HepG2 (cell line): ENCODE measurements around the gene LRRC25. TPM values are rescaled to one million over a fixed set of nuclear protein-coding genes. Genes with fewer than 3 reads are reported as not detected.
A peak's percentile ranks its signal among the peaks of the same experiment; 100 is the strongest.

ENCODE experiments used
- ASH2L ChIP-seq: fragments of 300-600, 200-600 bp; sonication (generic); IDR thresholded peaks from 2 replicates; pipeline ENCODE4 v1.7.0; 2017; ENCODE audit warnings: low read depth, mild to moderate bottlenecking, moderate library complexity, mixed read lengths, low read length; ENCODE audit not compliant: insufficient read length
- ATF1 ChIP-seq: IDR thresholded peaks from 2 replicates; pipeline ENCODE4 v1.6.1; 2016; ENCODE audit warnings: mild to moderate bottlenecking, control low read depth
- FOSL1 ChIP-seq: sonication (generic); formaldehyde crosslinking; IDR thresholded peaks from 2 replicates; pipeline ENCODE4 v1.9.0; 2021; ENCODE audit warnings: missing genetic modification reagents, borderline replicate concordance
- HNRNPK ChIP-seq: fragments of 200-400 bp; formaldehyde crosslinking; IDR thresholded peaks from 2 replicates; pipeline ENCODE4 v1.6.1; 2018; ENCODE audit warnings: low read length, low read depth, moderate library complexity, mild to moderate bottlenecking; ENCODE audit not compliant: poor library complexity, severe bottlenecking
- HNRNPL ChIP-seq: fragments of 200-400 bp; formaldehyde crosslinking; IDR thresholded peaks from 2 replicates; pipeline ENCODE4 v1.6.1; 2017; ENCODE audit warnings: mild to moderate bottlenecking, low read depth, low read length
- IKZF1 ChIP-seq: fragments of 450-650 bp; IDR thresholded peaks from 2 replicates; pipeline ENCODE4 v1.7.1; 2016
- ISX ChIP-seq: sonication (generic); formaldehyde crosslinking; conservative IDR thresholded peaks from 2 replicates; pipeline ENCODE4 v1.5.0; 2020; ENCODE audit warnings: missing genetic modification reagents
- KLF13 ChIP-seq: sonication (generic); formaldehyde crosslinking; IDR thresholded peaks from 2 replicates; pipeline ENCODE4 v1.4.0; 2020; ENCODE audit warnings: mild to moderate bottlenecking, missing genetic modification reagents
- MAZ ChIP-seq, 2 experiments: sonication (generic) in 1 of 2; formaldehyde crosslinking in 1 of 2; IDR thresholded peaks; 2 replicates each; pipeline versions ENCODE4 v1.5.0 to v1.6.1; 2012 to 2020; ENCODE audit warnings: low read depth in 2 of 2, mild to moderate bottlenecking in 2 of 2, borderline replicate concordance in 1 of 2, improper control_type of control experiment in 1 of 2, low read length in 1 of 2, missing genetic modification reagents in 1 of 2, moderate library complexity in 1 of 2
- SIN3B ChIP-seq: fragments of 150-350 bp; IDR thresholded peaks from 2 replicates; pipeline ENCODE4 v1.6.1; 2014; ENCODE audit warnings: low read length
- SP140L ChIP-seq: sonication (generic); formaldehyde crosslinking; IDR thresholded peaks from 2 replicates; pipeline ENCODE4 v1.4.0; 2020; ENCODE audit warnings: missing genetic modification reagents, borderline replicate concordance
- U2AF1 ChIP-seq: fragments of 200-400 bp; formaldehyde crosslinking; optimal IDR thresholded peaks from 2 replicates; pipeline ENCODE3; 2017; ENCODE audit warnings: mild to moderate bottlenecking, low read depth, low read length
- XRCC5 ChIP-seq: fragments of 200-400 bp; formaldehyde crosslinking; optimal IDR thresholded peaks from 2 replicates; pipeline ENCODE3; 2017; ENCODE audit warnings: mild to moderate bottlenecking, low read length
- ZFP36L2 ChIP-seq: sonication (generic); formaldehyde crosslinking; IDR thresholded peaks from 2 replicates; pipeline ENCODE4 v1.4.0; 2020; ENCODE audit warnings: missing genetic modification reagents
- ZNF10 ChIP-seq: sonication (generic); formaldehyde crosslinking; IDR thresholded peaks from 2 replicates; pipeline ENCODE4 v1.4.0; 2020; ENCODE audit warnings: mild to moderate bottlenecking, low read depth, missing genetic modification reagents, borderline replicate concordance
- ZNF343 ChIP-seq: sonication (generic); formaldehyde crosslinking; IDR thresholded peaks from 2 replicates; pipeline ENCODE4 v1.4.0; 2020; ENCODE audit warnings: mild to moderate bottlenecking, missing genetic modification reagents
- polyA plus RNA-seq, 8 experiments: library from polyadenylated mRNA; depleted of rRNA in 3 of 8; stranded (reverse) in 7 of 8; unstranded in 1 of 8; fragments of >200 nt; fragmentation: Illumina TruSeq in 4 of 8; extraction: Trizol in 4 of 8; gene quantifications; 2 replicates each; pipeline versions ENCODE4 v1.2.1 to v1.2.3, GENCODE V29; 2011 to 2016; ENCODE audit warnings: low read depth in 4 of 8, missing spikeins in 1 of 8, mixed read lengths in 1 of 8; ENCODE audit not compliant: insufficient read depth in 1 of 8
- total RNA-seq, 5 experiments: library from RNA; depleted of rRNA; stranded (reverse); fragments of >200 nt; fragmentation: Illumina TruSeq; extraction: Trizol; gene quantifications; 2 replicates each; pipeline ENCODE4 v1.2.3, GENCODE V29; 2016; ENCODE audit warnings: low read depth in 1 of 5
- TF ChIP-seq, protein P1 (sequence below): sonication (generic); formaldehyde crosslinking; IDR thresholded peaks from 2 replicates; pipeline ENCODE4 v1.4.0; 2020; ENCODE audit warnings: missing genetic modification reagents
- TF ChIP-seq, protein P2 (sequence below): sonication (generic); formaldehyde crosslinking; IDR thresholded peaks from 2 replicates; pipeline ENCODE4 v1.4.0; 2020; ENCODE audit warnings: mild to moderate bottlenecking, missing genetic modification reagents
- TF ChIP-seq, protein P3 (sequence below): sonication (generic); formaldehyde crosslinking; IDR thresholded peaks from 2 replicates; pipeline ENCODE4 v1.5.1; 2020; ENCODE audit warnings: missing genetic modification reagents, mild to moderate bottlenecking, borderline replicate concordance
- TF ChIP-seq, protein P4 (sequence below): IDR thresholded peaks from 2 replicates; pipeline ENCODE4 v1.6.1; 2016; ENCODE audit warnings: missing compliant biosample characterization, missing genetic modification reagents, borderline replicate concordance
- TF ChIP-seq, protein P5 (sequence below): IDR thresholded peaks from 2 replicates; pipeline ENCODE4 v1.4.0; 2020; ENCODE audit warnings: mild to moderate bottlenecking, missing genetic modification reagents

LRRC25 gene
- total and polyA plus RNA-seq, 2 of the 13 experiments (the other 11 are each of a cell fraction or from before 2014, with no cell fraction given): 0.13 to 0.53 TPM

DNA sequence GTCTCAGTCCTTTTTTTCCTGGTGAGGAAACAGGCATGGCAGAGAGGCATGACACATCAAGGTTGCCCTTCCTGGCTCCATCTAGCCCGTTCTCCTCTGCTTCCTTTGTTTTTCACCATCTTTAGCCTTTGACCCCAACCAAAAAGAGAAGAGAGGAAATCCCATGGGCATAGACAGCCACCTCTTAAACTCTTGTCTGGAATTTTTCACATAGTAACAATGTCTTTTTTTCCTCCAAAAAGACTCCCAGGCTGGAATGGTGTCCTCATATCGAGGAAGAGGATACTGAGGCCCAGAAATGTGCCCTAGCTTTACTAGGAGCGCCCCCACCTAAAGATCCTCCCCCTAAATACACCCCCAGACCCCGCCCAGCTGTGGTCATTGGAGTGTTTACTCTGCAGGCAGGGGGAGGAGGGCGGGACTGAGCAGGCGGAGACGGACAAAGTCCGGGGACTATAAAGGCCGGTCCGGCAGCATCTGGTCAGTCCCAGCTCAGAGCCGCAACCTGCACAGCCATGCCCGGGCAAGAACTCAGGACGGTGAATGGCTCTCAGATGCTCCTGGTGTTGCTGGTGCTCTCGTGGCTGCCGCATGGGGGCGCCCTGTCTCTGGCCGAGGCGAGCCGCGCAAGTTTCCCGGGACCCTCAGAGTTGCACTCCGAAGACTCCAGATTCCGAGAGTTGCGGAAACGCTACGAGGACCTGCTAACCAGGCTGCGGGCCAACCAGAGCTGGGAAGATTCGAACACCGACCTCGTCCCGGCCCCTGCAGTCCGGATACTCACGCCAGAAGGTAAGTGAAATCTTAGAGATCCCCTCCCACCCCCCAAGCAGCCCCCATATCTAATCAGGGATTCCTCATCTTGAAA lies 11.5 kb downstream of the LRRC25 start, which contains the start of gene GDF15 (continued):
- TF ChIP-seq HNRNPK (peak; percentile 32), XRCC5 (peak; percentile 85), ZNF10 (CRISPR knock-in tag) (no peak), ZFP36L2 (CRISPR knock-in tag) (peak; percentile 75; the same call in 1 of the 2 replicates), ASH2L (peak; percentile 75), SIN3B (peak; percentile 49; the same call in 1 of the 2 replicates), U2AF1 (peak; percentile 100), MAZ (IDR thresholded peaks at IDR 0.05; ENCODE audit: borderline replicate concordance, low read depth, low read length) (peak; percentile 87), MAZ (CRISPR knock-in tag; IDR thresholded peaks at IDR 0.05; ENCODE audit: low read depth) (peak; percentile 96), HNRNPL (peak; percentile 86), ATF1 (CRISPR knock-in tag) (no peak; the same call in 1 of the 2 replicates), IKZF1 (no peak), KLF13 (CRISPR knock-in tag) (no peak), ZNF343 (CRISPR knock-in tag) (peak; percentile 92), ISX (peak; percentile 88), SP140L (CRISPR knock-in tag) (no peak), FOSL1 (peak; percentile 70; the same call in 1 of the 2 replicates)
- TF ChIP-seq, protein P1, sequence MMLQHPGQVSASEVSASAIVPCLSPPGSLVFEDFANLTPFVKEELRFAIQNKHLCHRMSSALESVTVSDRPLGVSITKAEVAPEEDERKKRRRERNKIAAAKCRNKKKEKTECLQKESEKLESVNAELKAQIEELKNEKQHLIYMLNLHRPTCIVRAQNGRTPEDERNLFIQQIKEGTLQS (CRISPR knock-in tag): peak; percentile 59
- TF ChIP-seq, protein P2, sequence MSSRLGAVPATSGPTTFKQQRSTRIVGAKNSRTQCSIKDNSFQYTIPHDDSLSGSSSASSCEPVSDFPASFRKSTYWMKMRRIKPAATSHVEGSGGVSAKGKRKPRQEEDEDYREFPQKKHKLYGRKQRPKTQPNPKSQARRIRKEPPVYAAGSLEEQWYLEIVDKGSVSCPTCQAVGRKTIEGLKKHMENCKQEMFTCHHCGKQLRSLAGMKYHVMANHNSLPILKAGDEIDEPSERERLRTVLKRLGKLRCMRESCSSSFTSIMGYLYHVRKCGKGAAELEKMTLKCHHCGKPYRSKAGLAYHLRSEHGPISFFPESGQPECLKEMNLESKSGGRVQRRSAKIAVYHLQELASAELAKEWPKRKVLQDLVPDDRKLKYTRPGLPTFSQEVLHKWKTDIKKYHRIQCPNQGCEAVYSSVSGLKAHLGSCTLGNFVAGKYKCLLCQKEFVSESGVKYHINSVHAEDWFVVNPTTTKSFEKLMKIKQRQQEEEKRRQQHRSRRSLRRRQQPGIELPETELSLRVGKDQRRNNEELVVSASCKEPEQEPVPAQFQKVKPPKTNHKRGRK: peak; percentile 70; the same call in 1 of the 2 replicates
- TF ChIP-seq, protein P3, sequence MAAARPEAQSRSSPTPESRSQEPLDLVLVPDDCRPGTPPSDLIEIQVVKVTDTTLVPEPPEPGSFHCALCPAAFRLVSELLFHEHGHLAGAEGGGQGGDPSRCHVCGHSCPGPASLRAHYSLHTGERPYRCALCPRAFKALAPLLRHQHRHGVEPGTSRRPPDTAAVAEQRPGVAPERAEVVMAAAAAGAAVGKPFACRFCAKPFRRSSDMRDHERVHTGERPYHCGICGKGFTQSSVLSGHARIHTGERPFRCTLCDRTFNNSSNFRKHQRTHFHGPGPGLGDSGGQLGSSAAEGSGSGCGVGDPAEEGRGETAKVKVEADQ: no peak
- TF ChIP-seq, protein P4, sequence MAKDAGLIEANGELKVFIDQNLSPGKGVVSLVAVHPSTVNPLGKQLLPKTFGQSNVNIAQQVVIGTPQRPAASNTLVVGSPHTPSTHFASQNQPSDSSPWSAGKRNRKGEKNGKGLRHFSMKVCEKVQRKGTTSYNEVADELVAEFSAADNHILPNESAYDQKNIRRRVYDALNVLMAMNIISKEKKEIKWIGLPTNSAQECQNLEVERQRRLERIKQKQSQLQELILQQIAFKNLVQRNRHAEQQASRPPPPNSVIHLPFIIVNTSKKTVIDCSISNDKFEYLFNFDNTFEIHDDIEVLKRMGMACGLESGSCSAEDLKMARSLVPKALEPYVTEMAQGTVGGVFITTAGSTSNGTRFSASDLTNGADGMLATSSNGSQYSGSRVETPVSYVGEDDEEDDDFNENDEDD (CRISPR knock-in tag): peak; percentile 54
- TF ChIP-seq, protein P5, sequence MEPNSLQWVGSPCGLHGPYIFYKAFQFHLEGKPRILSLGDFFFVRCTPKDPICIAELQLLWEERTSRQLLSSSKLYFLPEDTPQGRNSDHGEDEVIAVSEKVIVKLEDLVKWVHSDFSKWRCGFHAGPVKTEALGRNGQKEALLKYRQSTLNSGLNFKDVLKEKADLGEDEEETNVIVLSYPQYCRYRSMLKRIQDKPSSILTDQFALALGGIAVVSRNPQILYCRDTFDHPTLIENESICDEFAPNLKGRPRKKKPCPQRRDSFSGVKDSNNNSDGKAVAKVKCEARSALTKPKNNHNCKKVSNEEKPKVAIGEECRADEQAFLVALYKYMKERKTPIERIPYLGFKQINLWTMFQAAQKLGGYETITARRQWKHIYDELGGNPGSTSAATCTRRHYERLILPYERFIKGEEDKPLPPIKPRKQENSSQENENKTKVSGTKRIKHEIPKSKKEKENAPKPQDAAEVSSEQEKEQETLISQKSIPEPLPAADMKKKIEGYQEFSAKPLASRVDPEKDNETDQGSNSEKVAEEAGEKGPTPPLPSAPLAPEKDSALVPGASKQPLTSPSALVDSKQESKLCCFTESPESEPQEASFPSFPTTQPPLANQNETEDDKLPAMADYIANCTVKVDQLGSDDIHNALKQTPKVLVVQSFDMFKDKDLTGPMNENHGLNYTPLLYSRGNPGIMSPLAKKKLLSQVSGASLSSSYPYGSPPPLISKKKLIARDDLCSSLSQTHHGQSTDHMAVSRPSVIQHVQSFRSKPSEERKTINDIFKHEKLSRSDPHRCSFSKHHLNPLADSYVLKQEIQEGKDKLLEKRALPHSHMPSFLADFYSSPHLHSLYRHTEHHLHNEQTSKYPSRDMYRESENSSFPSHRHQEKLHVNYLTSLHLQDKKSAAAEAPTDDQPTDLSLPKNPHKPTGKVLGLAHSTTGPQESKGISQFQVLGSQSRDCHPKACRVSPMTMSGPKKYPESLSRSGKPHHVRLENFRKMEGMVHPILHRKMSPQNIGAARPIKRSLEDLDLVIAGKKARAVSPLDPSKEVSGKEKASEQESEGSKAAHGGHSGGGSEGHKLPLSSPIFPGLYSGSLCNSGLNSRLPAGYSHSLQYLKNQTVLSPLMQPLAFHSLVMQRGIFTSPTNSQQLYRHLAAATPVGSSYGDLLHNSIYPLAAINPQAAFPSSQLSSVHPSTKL (CRISPR knock-in tag): peak; percentile 74
